Testis (tissue), 2 donors: ENCODE data around the gene SPRY4.

Experiments used
- CTCF ChIP-seq, 3 experiments: fragments of 450-650 bp in 2 of 3; fragments of 200-600 bp in 1 of 3; sonication (generic) in 1 of 3; IDR thresholded peaks; one replicate each; pipeline ENCODE4 v1.5.1; 2016 to 2019; ENCODE audit warnings: antibody characterized with exemption in 3 of 3, mild to moderate bottlenecking in 2 of 3, moderate library complexity in 1 of 3
- POLR2A ChIP-seq: fragments of 450-650 bp; IDR thresholded peaks from one replicate; pipeline ENCODE4 v1.6.1; 2017; ENCODE audit warnings: antibody characterized with exemption, mild to moderate bottlenecking, moderate library complexity

GRCh38 chr5:142323480-142324135 lies 1.2 kb downstream of the SPRY4 start:
- TF ChIP-seq CTCF (IDR thresholded peaks at IDR 0.05), result no peak
- TF ChIP-seq POLR2A, result no peak
